GM19240 (cell line): ENCODE results near the gene PSMA7.

ENCODE experiments used
- DNase-seq: peaks from one replicate; pipeline ENCODE4 v3.0.0; 2011; ENCODE audit warnings: low spot score; ENCODE audit not compliant: insufficient read length

The PSMA7 gene

DNA sequence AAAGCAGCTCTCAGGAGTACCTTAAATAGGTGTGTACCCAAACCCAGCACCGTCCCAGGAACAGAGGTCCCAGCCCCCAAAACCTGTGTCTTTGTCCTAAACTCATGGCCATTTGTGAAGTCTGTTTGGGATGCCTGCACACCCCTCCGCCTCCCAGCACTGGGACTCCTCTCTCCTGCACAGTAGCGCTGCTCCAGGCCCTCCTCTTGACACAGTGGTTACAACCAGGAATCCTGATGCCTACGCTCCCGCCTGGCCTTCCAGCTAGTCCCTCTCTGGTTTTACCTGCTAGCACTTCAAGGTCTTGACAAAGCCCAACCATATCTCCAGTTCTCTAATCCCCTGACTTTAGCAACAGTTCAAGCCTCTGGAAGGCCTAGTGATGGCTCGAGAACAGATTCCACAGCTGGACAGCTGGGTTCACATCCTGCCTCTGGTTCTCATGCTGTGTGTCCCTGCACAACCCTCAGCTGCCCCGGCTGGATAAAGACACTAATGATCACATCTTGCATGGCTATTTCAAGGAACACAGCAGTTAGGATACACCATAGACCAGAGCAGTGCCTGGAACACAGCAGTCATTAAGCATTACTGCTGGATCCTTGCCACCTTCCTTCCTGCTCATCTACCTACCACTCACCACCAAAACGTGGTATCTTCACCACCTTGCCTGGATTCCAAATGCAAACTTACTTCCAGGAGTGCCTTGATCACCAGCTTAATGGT is 5.6 kb downstream of the PSMA7 start:
- no peak for DNase-seq

DNA sequence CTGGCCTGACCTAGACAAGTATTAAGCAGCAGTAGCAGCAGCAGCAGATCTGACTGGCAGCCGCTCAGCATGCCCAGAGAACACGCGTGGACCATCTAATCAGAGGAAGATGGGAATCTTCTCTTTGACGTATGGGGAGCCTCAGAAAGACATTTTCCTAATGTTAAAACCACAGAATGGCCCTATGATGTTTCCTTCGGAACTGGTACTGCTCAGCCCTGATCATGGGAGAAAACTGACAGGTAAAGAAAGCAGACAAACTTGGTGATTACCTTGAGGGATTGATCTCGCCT is 6.2 kb downstream of the PSMA7 start:
- DNase-seq, result no peak

DNA sequence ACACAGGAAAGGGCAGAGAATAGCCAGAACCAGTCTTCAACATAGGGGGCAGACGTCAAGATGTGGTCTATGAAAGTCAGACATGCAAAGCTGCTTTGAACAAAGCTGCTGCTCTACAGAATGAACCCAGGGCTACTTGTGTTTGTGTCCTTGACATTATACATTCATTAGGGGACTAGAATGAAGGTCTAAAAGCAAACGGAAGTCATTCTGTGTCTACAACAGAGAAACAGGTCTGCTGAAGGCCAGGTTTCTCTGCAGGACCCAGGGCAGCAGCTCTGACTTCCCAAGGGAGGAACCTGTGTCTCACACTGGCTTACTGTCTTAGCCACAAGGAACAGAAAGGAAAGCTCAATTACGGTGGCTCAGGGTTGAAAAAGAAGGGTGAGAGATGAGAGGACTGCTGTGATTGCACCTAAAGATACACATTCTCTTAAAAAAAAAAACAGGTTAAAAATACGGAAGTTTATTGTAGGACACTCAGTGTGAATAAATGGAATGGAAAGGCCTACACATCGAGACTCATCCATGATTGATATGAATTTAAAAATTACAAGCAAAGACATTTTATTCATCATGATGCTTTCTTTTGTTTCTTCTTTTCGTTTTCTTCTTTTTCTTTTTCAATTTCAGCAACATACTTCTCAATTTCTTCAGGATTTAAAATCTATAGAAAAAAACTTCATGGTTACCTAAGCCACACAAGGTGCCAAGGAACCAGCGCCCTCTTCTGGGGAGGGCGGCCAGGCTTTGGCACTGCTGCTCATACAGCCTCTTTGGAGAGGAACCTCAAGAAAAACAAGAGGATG is 6.7 kb downstream of the PSMA7 start:
- DNase-seq, result no peak

DNA sequence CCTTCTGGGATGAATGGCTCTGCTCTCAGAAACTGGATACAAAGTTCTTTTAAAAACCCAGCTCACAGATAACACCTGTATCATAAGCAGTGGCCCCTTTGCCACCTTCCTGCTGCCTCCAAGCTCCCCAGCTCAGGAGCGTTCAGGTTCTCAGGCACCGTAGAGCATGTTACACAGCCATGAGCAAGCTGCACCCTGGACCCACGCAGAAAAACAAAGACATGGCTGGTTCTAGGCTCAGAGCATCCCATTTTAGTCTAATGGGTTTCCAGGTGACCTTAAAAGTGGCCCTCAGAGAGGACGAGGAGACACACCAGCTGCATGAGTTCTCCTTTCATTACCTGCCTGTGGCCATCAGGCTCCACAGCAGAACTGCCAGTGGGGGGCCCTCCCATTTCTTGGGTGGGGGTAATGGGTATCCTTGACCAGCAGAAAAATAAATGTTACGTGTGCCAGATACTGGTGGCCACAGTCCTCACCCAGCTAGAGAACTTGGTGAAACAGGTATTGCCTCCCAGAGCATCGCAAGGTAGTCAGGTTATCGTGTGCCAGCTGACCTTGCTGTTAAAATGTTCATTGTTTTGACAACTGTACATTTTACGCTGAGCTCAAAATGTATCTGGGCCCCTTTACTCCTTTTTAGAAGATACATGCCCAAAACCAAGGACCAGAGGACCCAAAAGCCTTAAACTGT is 7.5 kb downstream of the PSMA7 start:
- no peak for DNase-seq

DNA sequence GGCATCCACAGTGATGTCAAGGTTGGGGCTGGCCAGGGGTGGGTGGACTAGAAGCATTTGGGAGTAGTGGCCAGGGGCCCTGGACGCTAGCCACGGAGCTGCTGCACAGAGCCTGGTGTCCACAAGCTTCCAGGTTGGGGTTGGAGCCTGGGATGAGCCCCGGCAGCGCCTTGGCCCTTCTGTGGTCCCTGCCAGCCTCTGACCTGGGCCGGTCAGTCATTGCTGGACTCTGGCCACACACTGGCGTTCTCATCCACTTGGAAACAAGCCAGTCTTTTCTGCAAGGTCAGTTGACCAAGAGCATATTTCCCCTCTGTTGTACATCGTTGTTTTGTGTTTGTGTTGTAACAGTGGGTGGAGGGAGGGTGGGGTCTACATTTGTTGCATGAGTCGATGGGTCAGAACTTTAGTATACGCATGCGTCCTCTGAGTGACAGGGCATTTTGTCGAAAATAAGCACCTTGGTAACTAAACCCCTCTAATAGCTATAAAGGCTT is 8.4 kb downstream of the PSMA7 start:
- DNase-seq, result no peak

DNA sequence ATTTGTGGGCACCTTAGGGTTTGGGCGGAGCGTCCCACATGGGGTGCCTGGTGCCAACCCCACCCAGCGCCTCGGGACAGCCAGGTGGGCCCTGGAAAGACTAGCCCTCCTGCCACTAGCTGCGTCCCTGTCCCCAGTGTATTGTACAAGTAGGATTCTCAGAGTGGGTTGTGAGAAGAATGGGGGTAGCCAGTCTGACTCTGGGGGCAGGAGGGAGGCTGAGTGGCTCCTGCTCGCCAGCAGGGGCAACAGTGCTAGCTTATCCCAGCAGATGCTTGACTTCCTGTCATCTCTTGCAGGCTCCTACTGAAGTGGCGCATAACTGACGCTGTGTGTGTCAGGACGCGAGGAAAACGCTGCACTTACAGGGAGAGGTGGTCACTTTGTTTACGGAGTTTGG is 9.3 kb downstream of the PSMA7 start:
- DNase-seq, result no peak

DNA sequence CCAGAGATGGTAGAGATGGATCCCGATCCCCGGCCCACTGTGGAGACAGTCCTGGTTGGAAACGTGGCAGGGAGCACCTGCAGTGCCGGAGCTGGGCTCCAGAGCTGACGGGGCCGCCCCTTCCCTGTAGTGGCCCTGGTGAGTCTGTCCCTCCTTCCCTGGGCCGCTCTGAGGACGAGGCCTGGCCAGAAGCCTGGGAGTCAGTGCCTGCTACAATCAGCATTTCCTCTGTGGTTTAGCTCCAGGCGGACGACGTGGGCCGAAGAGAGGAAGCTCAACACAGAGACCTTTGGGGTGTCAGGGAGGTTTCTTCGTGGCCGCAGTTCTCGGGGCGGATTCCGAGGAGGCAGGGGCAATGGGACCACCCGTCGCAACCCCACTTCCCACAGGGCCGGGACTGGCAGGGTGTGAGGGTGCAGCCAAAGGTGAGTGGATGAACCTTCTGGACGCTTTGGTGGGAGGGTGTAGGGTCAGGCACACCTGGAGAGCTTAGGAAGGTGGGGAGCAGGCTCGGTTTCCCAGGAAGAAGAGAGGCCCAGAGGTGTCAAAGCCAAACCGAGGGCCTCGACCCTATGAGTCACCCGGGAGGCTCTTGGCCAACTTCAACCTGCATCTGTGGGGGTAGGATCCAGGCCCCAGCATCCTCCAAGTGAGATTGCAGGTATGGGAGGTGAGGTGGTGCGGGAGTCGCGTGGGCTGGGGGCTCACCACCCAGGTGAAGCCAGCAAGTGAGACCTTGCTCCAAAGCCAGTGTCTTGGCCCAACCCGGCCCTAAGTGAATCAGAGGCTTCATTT is 9.9 kb downstream of the PSMA7 start:
- no peak for DNase-seq

DNA sequence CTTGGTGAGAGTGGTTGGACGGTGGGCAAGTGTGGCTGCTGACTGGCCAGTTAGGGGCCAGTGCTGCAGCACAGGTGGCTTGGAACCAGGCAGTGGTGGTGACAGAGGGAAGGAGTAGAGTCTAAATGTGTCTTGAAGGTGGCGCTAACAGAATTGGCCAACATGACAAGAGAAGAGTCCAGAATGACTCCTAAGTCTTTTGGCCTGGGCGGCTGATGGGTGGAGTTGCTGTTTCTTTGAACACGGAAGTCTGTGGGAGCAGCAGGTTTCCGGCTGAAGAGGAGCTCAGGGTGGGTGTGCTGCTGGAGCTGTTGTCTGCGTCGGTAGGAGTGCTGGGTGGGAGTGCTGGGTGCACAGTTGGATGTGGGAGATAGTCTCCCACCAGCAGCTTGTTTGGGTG is 10.8 kb downstream of the PSMA7 start:
- DNase-seq, result no peak

DNA sequence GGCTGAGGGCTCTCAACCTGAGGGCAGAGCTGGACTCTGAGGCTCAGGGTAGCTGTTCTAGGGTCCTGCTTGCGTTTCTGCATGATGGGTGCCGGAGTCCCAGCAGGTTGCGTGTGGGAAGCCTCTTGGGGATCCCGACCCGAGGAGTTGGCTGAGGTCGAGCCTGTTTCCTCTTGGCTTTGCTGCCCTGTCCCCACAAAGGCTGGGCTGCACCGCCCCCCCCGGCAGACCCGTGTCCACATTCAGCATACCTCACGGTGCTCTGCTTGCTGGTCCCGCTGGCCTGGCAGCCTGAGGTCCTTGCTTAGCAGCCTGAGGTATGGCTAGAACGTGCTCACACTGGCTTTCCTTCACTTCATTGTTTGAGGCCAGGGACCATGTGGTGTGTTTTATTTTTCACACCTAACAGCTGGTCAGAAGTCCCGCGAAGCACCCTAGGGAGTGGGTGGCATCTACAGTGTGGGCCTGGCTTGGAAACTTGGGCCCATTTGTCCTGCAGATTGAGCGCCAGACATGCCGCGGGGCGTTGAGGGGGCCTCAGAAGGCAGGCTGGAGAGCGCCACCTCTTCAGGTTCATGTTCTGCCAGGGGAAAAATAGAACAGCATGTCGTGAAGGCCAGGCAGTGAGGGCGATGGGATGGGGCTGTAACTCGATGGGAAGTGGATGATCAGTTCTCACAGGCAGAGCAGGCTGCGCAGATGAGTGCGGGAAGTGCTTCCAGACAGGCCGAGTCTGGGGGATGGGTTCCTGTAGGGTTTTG is 11.5 kb downstream of the PSMA7 start:
- DNase-seq, result no peak

DNA sequence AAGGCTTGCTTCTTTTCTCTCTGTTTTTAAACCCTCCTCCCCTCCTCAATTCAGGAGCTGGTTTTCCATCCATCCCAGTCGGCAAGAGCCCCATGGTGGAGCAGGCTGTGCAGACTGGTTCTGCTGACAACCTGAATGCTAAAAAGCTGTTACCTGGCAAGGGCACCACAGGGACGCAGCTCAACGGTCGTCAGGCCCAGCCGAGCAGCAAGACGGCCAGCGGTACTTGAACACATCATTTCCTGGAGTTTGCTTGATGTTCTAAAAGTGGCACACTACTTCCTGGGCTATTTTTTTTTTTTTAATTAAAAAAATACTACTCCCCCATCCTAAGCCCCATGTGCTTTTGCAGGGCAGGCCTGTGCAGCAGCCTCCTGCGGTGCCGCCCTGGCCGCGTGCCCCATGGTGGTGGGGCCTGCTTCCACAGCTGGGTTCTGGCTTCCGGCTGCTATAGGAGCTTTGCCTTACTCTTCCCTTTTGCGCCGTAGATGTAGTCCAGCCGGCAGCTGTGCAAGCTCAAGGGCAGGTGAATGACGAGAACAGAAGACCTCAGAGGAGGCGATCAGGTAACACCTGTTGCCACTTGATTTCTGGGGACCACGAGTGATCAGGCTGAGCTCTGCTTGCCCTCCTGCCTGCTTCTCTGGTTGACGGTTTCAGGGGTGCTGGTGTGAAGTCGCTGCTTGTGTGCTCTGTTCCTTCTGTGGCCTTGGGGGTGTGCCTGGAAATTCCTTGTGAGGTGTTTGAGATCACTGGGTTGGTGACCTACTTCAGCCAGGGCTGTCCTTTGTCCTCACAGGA is 13.3 kb downstream of the PSMA7 start:
- DNase-seq, result no peak

DNA sequence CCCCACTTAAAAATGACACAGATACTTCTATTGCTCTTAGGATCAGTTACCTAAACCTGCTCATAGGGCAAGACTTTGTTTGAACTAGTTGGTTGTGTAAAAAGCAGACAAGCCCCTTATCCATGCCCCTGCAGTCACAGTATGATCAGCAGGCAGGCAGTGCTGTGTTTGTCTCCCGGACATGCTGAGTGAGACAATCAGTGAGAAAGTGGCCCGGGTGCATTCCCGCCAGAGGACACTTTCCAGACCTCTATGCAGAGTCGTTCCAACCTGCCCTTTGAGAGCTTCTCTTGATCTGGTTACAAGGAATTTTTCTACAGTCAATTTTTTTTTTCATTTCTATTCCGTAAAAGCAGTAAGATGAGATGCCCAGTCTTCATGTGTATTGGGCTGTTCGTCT is 14.7 kb downstream of the PSMA7 start:
- no peak for DNase-seq

DNA sequence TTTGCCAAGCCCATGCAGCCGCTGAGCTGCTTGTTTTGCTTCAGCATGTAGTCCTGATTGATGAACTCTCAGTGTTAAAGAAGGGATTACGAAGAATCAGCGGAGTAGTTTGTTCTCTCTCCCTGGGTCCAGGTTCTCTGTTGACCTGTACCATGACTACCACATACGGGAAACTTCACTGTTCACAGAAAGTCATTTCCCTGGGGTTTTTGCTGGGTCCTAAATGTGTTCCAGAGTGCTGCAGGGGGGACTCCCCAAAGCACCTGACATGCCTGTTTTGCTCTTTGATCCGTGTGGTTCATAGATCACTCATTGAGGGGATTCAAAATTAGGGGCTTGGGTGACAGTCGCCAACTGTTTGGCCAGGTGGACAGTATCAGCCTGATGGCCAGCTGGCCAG is 15.4 kb downstream of the PSMA7 start:
- no peak for DNase-seq

DNA sequence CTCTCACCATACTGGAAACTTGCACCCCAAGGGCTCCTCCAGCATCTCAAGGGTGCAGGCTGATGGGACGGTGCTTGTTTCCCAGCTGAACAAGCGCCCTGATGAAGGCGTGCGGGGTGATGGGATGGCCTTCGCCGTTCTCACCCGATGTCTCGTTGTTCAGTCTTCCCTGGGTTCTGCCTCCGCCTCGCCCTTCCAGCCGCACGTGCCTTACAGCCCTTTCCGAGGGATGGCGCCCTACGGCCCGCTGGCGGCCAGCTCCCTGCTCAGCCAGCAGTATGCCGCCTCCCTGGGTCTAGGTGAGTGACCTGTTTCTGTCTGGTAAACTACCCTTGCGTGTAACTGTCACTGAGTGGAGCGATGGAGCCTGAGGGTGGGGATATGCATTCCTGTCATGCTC is 17.1 kb downstream of the PSMA7 start:
- no peak for DNase-seq

DNA sequence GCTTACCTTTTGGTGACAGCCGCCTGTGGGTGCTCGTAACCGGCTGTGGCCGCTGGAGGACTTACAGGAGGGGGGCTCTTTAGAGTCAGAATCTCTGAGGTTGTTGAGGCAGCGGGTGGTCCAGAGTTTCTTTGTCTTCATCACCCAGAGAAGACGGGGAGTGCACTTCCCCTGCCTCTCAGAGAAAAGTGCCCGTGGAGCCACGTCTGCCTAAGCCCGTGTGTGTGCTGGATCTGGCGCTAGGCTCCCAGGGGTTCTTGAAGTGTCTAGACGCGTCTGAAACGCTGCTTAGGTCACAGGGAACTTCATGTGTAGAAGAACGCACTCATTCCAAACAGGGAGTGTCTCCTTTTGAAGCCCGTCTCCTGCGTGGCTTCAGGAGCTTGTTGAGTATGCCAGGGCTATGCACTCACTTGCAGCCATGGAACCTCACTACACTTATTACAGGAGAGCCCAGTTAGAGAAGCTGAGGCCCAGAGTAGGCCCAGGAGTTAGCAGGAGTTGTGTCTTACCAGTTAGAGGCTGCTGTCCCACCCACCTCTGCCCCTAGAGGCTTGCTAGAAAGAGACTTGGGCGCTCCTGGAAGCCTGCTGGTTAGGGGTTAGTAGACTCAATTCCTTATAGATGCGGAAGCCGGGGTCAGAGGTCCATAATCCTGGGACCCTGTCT is 19.6 kb downstream of the PSMA7 start:
- DNase-seq, result no peak

DNA sequence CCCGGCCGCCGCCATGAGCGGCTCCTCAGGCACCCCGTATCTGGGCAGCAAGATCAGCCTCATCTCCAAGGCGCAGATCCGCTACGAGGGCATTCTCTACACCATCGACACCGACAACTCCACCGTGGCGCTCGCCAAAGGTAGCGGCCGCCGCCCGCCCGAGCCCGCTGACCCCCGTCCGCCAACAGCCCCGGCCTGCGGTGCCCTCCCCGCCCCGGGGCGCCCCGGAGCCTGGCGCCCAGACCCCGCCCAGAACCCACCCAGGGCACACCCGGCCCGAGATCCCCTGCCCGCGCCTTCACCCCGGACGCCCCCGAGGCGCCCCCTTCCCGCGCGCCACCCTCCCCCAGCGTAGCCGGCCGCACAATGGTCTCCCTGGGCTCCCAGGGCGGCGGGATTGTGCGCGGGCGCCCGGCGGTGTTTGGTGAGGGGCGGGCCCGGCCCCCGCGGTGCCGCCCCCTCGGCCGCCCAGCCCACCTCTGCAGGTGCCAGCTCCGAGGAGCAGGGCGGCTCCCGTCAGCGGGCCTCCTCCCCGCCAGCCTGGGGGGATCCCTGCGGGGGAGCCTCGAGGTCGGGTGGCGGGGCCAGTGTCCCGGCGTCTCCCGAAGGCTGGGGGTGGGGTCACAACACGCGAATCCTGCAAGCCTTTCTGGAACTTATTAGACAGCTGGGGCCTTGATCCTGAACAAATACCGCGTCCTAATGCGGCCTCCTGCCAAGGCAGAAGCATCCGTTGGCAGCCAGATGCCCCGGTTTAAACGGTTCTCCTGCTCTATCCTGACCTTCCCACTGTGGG is 20.3 kb downstream of the PSMA7 start:
- DNase-seq, result peak; percentile 48

DNA sequence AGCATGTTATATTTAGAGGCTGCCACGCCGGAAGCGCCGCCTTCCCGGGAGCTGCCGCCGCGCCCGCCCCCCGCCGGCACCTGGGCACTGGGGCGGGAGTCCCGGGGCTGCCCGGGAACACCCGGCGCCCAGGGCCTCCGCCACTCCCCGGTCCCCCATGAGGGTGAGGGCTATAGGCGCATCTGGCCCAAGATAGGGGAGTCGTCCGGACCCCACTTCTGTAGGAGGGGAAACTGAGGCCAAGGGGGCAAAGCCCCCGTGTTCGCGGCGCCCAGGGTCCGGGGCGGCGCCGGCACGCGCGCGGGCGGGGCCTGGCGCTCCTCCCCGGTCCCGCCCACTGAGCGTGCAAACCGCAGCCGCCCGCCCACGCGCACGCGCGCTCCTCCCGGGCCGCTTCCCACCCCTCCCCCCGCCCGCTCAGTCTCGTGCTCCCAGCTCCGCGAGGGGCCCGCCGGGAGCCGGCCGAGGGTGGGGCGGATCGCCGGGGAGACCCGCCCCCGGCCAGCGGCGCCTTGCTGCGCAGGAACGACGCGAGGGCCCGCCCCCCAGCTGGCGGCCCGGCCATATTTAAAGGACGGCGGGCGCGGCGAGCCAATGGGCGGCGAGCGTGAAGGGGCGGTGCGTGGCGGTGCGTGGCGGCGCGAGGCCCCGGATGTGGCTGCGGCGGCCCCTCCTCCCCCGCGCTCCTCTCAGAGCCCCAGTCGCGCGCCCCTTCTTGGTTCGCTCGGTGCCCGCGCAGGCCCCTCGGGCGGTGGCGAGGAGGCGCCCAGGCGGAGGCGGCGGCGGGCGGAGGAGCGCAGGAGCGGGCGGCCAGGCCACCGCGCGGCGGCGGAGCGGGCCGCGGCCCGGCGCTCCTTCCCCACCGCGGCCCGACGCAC is 21.2 kb downstream of the PSMA7 start, which contains the start of gene LSM14B:
Gene LSM14B (plus strand): TSS at position 700 of the 878 bp plus-strand sequence. CDS start 192 bp downstream, outside the sequence.
- DNase-seq, result peak; percentile 99

DNA sequence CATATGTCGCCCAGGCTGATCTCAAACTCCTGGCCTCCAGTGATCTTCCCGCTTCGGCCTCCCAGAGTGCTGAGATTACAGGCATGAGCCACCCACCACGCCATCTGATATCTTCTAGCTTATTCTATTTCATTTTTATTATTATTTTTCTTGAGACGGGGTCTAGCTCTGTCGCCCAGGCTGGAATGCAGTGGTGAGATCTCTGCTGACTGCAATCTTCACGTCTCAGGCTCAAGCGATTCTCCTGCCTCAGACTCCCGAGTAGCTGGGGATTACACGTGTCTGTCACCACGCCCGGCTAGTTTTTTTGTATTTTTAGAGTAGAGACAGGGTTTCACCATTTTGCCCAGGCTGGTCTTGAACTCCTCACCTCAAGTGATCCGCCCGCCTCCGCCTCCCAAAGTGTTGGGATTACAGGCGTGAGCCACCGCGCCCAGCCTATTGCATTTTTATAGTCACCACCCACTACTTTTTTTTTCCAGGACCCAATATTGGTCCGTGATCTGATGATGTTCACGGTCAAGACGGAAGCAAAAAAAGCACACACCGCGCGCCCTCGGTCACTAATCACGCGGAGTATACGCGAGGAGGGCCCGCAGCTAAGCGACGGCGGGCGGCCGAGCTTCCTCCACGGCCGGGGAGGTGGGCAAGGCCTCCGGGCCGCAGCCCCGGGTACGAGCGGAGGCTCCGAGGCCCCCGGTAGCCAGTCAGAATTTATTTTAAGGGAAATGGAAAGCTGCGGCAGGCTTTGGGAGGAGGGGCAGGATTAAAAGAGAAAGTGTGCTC is 22.0 kb downstream of the PSMA7 start:
- DNase-seq, result no peak
